Stimulated activated CD8-positive, alpha-beta memory T cell treated with anti-CD3 and anti-CD28 coated beads, Interleukin-15, amount 100 ng/mL, for 24 hours (primary cell): ENCODE measurements around the gene CNTLN.
"Not testable (repeated sequence)": the region's sequence is repeated elsewhere in the genome, so short reads cannot be mapped to it uniquely, and the experiment has no call there.

Experiments used
- DNase-seq: peaks from one replicate; pipeline ENCODE4 v3.0.0-alpha.2; 2020; ENCODE audit warnings: low read depth

Gene CNTLN

GRCh38 chr9:17171309-17172094 is 36.7 kb downstream of the CNTLN start:
- DNase-seq: no peak

- not testable (repeated sequence) for DNase-seq
These were observed 42.7 kb downstream of the CNTLN start for GRCh38 chr9:17177496-17177895.

- DNase-seq: no peak
These were observed 50.7 kb downstream of the CNTLN start for GRCh38 chr9:17185481-17186029.

- no peak for DNase-seq
These were observed 56.2 kb downstream of the CNTLN start for GRCh38 chr9:17191082-17191481.

- DNase-seq: no peak
These were observed 69.8 kb downstream of the CNTLN start for GRCh38 chr9:17204611-17205152.

- DNase-seq: no peak
These were observed 81.2 kb downstream of the CNTLN start for GRCh38 chr9:17216011-17216410.

- DNase-seq: no peak
These were observed 81.8 kb downstream of the CNTLN start for GRCh38 chr9:17216646-17217045.

- no peak for DNase-seq
These were observed 82.4 kb downstream of the CNTLN start for GRCh38 chr9:17217272-17217671.

GRCh38 chr9:17219261-17219660 is 84.4 kb downstream of the CNTLN start:
- DNase-seq: no peak

- DNase-seq: no peak
These were observed 88.1 kb downstream of the CNTLN start for GRCh38 chr9:17222932-17223331.

- DNase-seq: no peak
These were observed 90.6 kb downstream of the CNTLN start for GRCh38 chr9:17225407-17225806.

- no peak for DNase-seq
These were observed 95.2 kb downstream of the CNTLN start for GRCh38 chr9:17229945-17230560.

GRCh38 chr9:17230646-17231045 is 95.8 kb downstream of the CNTLN start:
- no peak for DNase-seq

GRCh38 chr9:17236147-17236546 is 101.3 kb downstream of the CNTLN start:
- DNase-seq: no peak

- no peak for DNase-seq
These were observed 111.9 kb downstream of the CNTLN start for GRCh38 chr9:17246770-17247169.

GRCh38 chr9:17251100-17251499 is 116.3 kb downstream of the CNTLN start:
- DNase-seq: no peak

GRCh38 chr9:17268531-17269188 is 133.8 kb downstream of the CNTLN start:
- DNase-seq: not testable (repeated sequence)

GRCh38 chr9:17269799-17270198 is 135.0 kb downstream of the CNTLN start:
- no peak for DNase-seq

- DNase-seq: no peak
These were observed 137.7 kb downstream of the CNTLN start for GRCh38 chr9:17272536-17272935.

- DNase-seq: no peak
These were observed 145.6 kb downstream of the CNTLN start for GRCh38 chr9:17280350-17281012.

GRCh38 chr9:17290673-17291072 is 155.8 kb downstream of the CNTLN start:
- DNase-seq: not testable (repeated sequence)

- DNase-seq: no peak
These were observed 156.9 kb downstream of the CNTLN start for GRCh38 chr9:17291766-17292165.
